GM21390 (cell line): ENCODE data around the gene ORC5.
"Not testable (repeated sequence)": the region's sequence is repeated elsewhere in the genome, so short reads cannot be mapped to it uniquely, and the experiment has no call there.

Experiments used
- ATAC-seq: cut with Tn5 transposase; IDR thresholded peaks from one replicate; pipeline ENCODE4 v1.9.1; 2021; ENCODE audit not compliant: unreplicated experiment

The ORC5 gene

GRCh38 chr7:104207731-104208420 is at the start of gene ORC5:
ORC5 (minus strand) TSS chr7:104208013; CDS start chr7:104207904, 109 bp downstream.
- ATAC-seq: peak; percentile 100

GRCh38 chr7:104255616-104256015 is 47.8 kb upstream of the ORC5 start:
- ATAC-seq: no peak

GRCh38 chr7:104255194-104255593 is 47.4 kb upstream of the ORC5 start:
- no peak for ATAC-seq

GRCh38 chr7:104254696-104255095 is 46.9 kb upstream of the ORC5 start:
- ATAC-seq: no peak

- no peak for ATAC-seq
Measured at GRCh38 chr7:104252409-104253134, 44.8 kb upstream of the ORC5 start.

- no peak for ATAC-seq
Measured at GRCh38 chr7:104242638-104243037, 34.8 kb upstream of the ORC5 start.

GRCh38 chr7:104241538-104242209 is 33.9 kb upstream of the ORC5 start:
- no peak for ATAC-seq

- no peak for ATAC-seq
Measured at GRCh38 chr7:104241135-104241534, 33.3 kb upstream of the ORC5 start.

GRCh38 chr7:104240401-104240800 is 32.6 kb upstream of the ORC5 start:
- ATAC-seq: no peak

- not testable (repeated sequence) for ATAC-seq
Measured at GRCh38 chr7:104234990-104235389, 27.2 kb upstream of the ORC5 start.

- peak; percentile 99 for ATAC-seq
Measured at GRCh38 chr7:104231054-104232046, 23.5 kb upstream of the ORC5 start.

GRCh38 chr7:104230606-104231005 is 22.8 kb upstream of the ORC5 start:
- ATAC-seq: no peak

- ATAC-seq: no peak
Measured at GRCh38 chr7:104228442-104228841, 20.6 kb upstream of the ORC5 start.

GRCh38 chr7:104225451-104225850 is 17.6 kb upstream of the ORC5 start:
- ATAC-seq: no peak

- no peak for ATAC-seq
Measured at GRCh38 chr7:104217620-104218019, 9.8 kb upstream of the ORC5 start.

- no peak for ATAC-seq
Measured at GRCh38 chr7:104209063-104209462, 1.2 kb upstream of the ORC5 start.

GRCh38 chr7:104208421-104208780 is 588 bp upstream of the ORC5 start:
- ATAC-seq: no peak

- ATAC-seq: peak; percentile 39
Measured at GRCh38 chr7:104207348-104207730, 474 bp downstream of the ORC5 start.

- ATAC-seq: no peak
Measured at GRCh38 chr7:104206841-104207240, 972 bp downstream of the ORC5 start.

GRCh38 chr7:104198673-104199278 is 9.0 kb downstream of the ORC5 start:
- ATAC-seq: no peak
